Ovary (tissue), 3 donors: ENCODE measurements around the gene TUBB1.

Experiments used
- CTCF ChIP-seq, 3 donors: fragments of 450-650 bp in 2 of 3; fragments of 200-600 bp in 1 of 3; IDR thresholded peaks; one replicate each; pipeline versions ENCODE4 v1.5.1 to v1.8.0; 2016 to 2022; ENCODE audit warnings: antibody characterized with exemption in 3 of 3, mild to moderate bottlenecking in 1 of 3
- EP300 ChIP-seq: sonication (generic); formaldehyde crosslinking; IDR thresholded peaks from one replicate; pipeline ENCODE4 v1.6.1; 2017; ENCODE audit warnings: antibody characterized with exemption
- POLR2A ChIP-seq: fragments of 450-650 bp; IDR thresholded peaks from one replicate; pipeline ENCODE4 v1.6.1; 2017; ENCODE audit warnings: antibody characterized with exemption, mild to moderate bottlenecking, moderate library complexity
- donor health status: DM: no; HTN: no; CAD: no.

- TF ChIP-seq CTCF (IDR thresholded peaks at IDR 0.05) (no peak), POLR2A (no peak), EP300 (no peak)
These were observed 24.5 kb downstream of the TUBB1 start for GRCh38 chr20:59043698-59044097.
